ENCODE results near the gene COL1A1.

- no peak for TF ChIP-seq CTCF (IDR thresholded peaks at IDR 0.05; ENCODE audit: borderline replicate concordance, extremely low read depth, low read length, poor library complexity, severe bottlenecking)
- no peak for TF ChIP-seq EZH2 (IDR thresholded peaks at IDR 0.05; ENCODE audit: borderline replicate concordance, low read depth, low read length, severe bottlenecking)
Observed at GRCh38 chr17:50237901-50238300, 36.5 kb upstream of the COL1A1 start.

All from DND-41 (cell line).